Thoracic aorta (tissue), 2 donors: Measurements from ENCODE around the gene PKIB. TPM values are rescaled to one million over a fixed set of nuclear protein-coding genes. Genes with fewer than 3 reads are reported as not detected.

ENCODE experiments used
- ATAC-seq: fragments of 150-250 bp; one replicate; pipeline ENCODE4 v1.8.0; 2017; ENCODE audit warnings: low read depth; ENCODE audit not compliant: insufficient number of reproducible peaks, low FRiP score
- DNase-seq: peaks from one replicate; pipeline ENCODE4 v3.0.0-alpha.2; 2020; ENCODE audit warnings: low spot score
- H3K27ac ChIP-seq, 2 donors: fragments of 200-600 bp; sonication (generic); 1 replicate in 1 of 2; 2 replicates in 1 of 2; pipeline ENCODE4 v1.5.1; 2016; ENCODE audit warnings: mild to moderate bottlenecking in 2 of 2, moderate library complexity in 2 of 2
- H3K27me3 ChIP-seq: fragments of 200-600 bp; sonication (generic); replicated peaks from 2 replicates; pipeline ENCODE4 v1.6.0; 2016; ENCODE audit warnings: mild to moderate bottlenecking; ENCODE audit not compliant: insufficient read depth
- H3K36me3 ChIP-seq: fragments of 200-600 bp; sonication (generic); one replicate; pipeline ENCODE4 v1.5.1; 2016
- H3K4me1 ChIP-seq, 2 donors: fragments of 200-600 bp; sonication (generic); 1 replicate in 1 of 2; 2 replicates in 1 of 2; pipeline versions ENCODE4 v1.5.1 to v1.6.0; 2016; ENCODE audit warnings: low read depth in 2 of 2, mild to moderate bottlenecking in 1 of 2; ENCODE audit not compliant: control insufficient read depth in 1 of 2
- H3K4me3 ChIP-seq: fragments of 200-600 bp; sonication (generic); 2 replicates; pipeline ENCODE4 v1.5.1; 2016; ENCODE audit warnings: mild to moderate bottlenecking
- H3K9me3 ChIP-seq: fragments of 200-600 bp; sonication (generic); 2 replicates; pipeline ENCODE4 v1.5.1; 2016
- total RNA-seq, 2 donors: library from RNA; depleted of rRNA; stranded (reverse); fragments of >200 nt; gene quantifications; one replicate each; pipeline versions ENCODE4 v1.1.0 to v1.2.3, GENCODE V29; 2016
- TF ChIP-seq, protein P1 (sequence below): fragments of 200-600 bp; sonication (generic); IDR thresholded peaks from one replicate; pipeline ENCODE4 v1.5.1; 2019; ENCODE audit warnings: antibody characterized with exemption

Gene PKIB
- total RNA-seq, 2 donors from 2014 or later: 0.81 to 6.0 TPM

DNA sequence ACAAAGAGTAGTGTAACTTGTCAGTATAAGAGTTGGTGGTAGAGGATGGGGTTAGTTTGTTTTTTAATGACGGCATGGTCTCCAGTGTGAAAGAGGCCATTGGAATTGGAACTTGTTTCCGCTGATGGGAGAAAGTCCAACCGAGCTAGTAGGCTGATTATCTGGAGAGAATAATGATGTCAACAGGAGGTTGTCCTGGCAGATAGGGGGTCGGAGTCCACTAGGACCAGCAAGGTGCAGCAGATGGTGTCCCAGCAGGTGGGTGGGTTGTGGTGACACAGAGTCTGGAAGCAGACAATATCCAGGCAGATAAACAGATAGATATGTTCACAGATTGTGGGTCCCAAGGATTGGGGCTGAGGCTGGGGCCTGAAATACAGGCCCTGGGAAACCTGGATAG lies 35.1 kb downstream of the PKIB start:
- Histone ChIP-seq H3K27me3 (no peaks in the 10 kb centered on the region), H3K4me1 (no peaks in the 10 kb centered on the region), H3K36me3 (no peaks in the 10 kb centered on the region), H3K4me3 (no peak overlapping the region), H3K9me3 (no peaks in the 10 kb centered on the region), H3K27ac (no peak overlapping the region)
- TF ChIP-seq, protein P1, sequence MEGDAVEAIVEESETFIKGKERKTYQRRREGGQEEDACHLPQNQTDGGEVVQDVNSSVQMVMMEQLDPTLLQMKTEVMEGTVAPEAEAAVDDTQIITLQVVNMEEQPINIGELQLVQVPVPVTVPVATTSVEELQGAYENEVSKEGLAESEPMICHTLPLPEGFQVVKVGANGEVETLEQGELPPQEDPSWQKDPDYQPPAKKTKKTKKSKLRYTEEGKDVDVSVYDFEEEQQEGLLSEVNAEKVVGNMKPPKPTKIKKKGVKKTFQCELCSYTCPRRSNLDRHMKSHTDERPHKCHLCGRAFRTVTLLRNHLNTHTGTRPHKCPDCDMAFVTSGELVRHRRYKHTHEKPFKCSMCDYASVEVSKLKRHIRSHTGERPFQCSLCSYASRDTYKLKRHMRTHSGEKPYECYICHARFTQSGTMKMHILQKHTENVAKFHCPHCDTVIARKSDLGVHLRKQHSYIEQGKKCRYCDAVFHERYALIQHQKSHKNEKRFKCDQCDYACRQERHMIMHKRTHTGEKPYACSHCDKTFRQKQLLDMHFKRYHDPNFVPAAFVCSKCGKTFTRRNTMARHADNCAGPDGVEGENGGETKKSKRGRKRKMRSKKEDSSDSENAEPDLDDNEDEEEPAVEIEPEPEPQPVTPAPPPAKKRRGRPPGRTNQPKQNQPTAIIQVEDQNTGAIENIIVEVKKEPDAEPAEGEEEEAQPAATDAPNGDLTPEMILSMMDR: no peak
- no peak for DNase-seq
- ATAC-seq: no peak

DNA sequence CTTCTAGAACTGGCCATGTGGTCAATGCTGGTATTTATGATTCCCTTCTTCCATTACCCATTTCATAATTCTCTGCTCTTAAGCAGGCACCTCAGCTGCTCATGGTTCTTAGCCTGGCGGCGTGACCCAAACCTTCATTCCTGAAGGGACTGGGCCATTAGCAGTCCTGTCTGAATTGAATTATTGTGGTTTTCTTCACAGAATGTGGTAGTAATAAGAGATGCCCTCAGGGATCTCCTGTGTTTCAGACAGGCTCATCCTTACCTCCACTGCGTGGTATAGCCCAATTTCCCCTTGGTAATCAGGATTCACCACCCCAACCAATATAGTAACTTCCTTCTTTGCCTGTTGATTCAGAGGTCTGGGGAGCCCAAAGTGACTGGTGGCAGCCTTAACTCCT lies 37.6 kb downstream of the PKIB start:
- Histone ChIP-seq H3K4me1 (no peaks in the 10 kb centered on the region), H3K27ac (no peak overlapping the region), H3K27me3 (no peaks in the 10 kb centered on the region), H3K9me3 (no peaks in the 10 kb centered on the region), H3K36me3 (no peaks in the 10 kb centered on the region), H3K4me3 (no peak overlapping the region)
- TF ChIP-seq, protein P1: no peak
- DNase-seq (no peak), ATAC-seq (no peak)

DNA sequence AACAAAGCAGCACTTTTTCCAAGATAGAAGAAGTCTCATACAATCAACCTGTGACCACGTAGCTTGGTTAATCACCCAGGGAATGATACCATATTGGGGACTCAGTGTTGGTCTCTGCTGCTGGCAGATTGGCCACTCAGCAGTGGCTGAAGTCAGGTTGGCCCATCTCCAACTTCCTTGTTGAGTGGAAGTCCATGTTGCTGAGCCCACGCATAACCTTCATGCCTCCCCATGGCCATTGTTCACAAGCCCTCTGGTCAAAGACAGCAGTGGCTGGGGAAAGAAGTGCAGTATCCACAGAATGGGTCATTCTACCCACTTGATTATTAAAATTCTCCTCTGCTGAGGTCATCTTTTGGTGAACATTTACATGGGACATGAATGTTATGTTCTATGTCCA lies 38.5 kb downstream of the PKIB start:
- no peaks in the 10 kb centered on the region for H3K9me3 ChIP-seq
- H3K4me3 ChIP-seq: no peak overlapping the region
- H3K4me1 ChIP-seq: no peaks in the 10 kb centered on the region
- no peak for DNase-seq
- TF ChIP-seq, protein P1: no peak
- H3K36me3 ChIP-seq: no peaks in the 10 kb centered on the region
- no peak overlapping the region for H3K27ac ChIP-seq
- no peaks in the 10 kb centered on the region for H3K27me3 ChIP-seq
- no peak for ATAC-seq

DNA sequence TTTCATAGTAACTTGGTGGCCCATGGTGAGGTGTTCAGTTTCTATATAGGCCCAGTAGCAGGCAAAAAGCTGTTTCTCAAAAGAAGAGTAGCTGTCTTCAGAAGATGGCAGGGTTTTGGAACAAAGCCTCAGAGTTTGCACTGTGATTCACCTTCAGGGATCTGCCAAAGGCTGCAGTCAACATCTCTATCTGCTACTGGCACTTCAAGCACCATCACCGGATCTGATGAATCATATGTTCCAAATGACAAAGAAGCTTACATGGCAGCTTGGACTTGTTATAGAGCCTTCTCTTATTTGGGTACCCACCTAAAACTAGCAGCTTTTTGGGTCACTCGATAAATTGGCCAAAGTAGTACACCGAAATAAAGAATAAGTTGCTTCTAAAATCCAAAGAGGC lies 39.5 kb downstream of the PKIB start:
- Histone ChIP-seq H3K4me1 (no peaks in the 10 kb centered on the region), H3K27me3 (no peaks in the 10 kb centered on the region)
- TF ChIP-seq, protein P1: no peak

DNA sequence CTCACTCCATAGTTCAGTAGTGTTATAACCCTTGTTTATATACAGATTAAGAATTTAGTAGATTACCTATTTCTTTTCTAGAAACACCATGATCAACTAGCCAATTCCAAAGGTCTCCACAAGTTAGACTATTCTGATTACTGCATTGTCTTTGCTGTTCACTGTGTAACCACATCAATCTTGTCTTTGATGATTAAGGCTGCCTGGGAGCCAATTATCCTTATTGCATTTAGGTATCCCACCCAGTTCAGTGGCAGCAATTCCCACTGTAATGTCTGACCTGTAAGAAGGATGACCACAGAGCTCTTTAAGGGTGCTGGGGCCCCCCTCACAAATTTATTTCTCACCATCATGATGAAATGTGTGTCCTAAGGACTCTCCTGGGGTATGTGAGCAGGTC lies 40.2 kb downstream of the PKIB start:
- Histone ChIP-seq H3K36me3 (no peaks in the 10 kb centered on the region), H3K9me3 (no peaks in the 10 kb centered on the region), H3K27me3 (no peaks in the 10 kb centered on the region), H3K4me1 (no peaks in the 10 kb centered on the region), H3K4me3 (no peak overlapping the region), H3K27ac (no peak overlapping the region)
- ATAC-seq: no peak
- DNase-seq: no peak
- TF ChIP-seq, protein P1: no peak

More for the DNA sequence above, 39.5 kb downstream of the PKIB start:
- Histone ChIP-seq H3K27ac (no peak overlapping the region), H3K9me3 (no peaks in the 10 kb centered on the region), H3K36me3 (no peaks in the 10 kb centered on the region), H3K4me3 (no peak overlapping the region)
- no peak for DNase-seq
- no peak for ATAC-seq
